Superior temporal gyrus (tissue), 1 donor: ENCODE data around the gene PERP.
"Not testable (repeated sequence)": the region's sequence is repeated elsewhere in the genome, so short reads cannot be mapped to it uniquely, and the experiment has no call there.

Experiments used
- DNase-seq: peaks from one replicate; pipeline ENCODE4 v3.0.0-alpha.2; 2016; ENCODE audit errors: extremely low spot score

PERP gene

DNA sequence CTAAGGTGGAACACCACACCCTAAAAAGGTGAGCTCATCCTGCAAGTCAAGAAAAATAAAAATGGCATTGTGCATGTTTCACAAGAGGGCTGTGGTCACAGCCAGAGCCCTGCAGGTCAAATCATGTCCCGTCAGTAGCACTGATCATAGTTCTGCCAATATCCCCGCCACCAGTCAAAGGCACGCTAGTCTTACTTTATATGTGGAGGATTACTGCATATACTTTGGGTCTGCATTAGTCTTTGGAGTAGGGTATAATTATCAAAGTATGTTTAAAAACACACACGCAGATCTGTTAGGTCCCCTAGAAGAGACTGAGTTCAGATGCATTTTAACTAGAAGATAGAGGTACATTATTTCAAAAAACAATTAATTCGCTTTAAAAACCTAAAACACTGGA lies 1.8 kb downstream of the PERP start:
- no peak for DNase-seq

DNA sequence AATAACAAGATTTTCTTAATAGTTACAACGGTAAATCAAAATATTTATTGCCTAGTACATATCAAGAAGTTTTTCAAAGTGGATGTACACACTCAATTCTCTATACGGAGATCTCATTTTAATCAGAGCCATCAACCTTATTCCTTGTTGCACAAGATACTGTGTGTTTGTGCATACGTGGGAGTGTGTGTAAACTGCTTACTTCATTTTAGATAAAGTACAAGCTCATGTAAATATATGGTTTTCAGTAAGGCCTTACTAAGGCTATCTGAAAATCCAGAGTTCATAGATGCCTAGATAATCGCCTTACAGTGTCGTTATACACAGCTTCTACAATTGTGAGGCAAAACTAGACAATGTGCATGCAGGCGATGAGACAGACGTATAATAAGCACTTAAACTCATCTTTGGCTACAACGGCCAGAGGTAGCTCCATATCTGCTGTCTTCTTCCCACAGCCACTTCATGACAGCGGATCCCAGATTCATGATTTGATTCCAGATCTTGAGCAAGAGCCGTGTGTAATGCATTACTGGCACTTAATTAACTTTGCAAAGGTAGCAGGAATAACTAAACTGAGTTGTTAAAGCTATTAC lies 2.5 kb downstream of the PERP start:
- no peak for DNase-seq

DNA sequence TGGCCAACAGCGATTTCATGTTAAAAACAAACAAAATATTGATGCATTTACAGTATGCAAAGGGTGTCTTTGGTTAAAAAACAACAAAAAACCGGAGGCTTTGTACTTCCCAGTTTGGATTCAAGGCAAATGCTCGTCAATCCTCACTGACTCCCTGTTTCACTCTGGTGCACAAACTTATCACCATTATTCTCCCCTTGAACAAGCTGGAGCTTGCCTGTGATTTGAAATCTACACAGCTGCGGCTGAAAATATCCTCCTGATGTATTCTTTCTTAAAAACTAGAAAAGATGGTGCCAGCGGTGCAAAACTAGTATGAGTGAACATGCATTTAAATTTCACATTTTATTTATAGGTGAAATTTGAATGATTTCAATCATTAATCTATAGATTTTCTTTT lies 3.3 kb downstream of the PERP start:
- DNase-seq: no peak

DNA sequence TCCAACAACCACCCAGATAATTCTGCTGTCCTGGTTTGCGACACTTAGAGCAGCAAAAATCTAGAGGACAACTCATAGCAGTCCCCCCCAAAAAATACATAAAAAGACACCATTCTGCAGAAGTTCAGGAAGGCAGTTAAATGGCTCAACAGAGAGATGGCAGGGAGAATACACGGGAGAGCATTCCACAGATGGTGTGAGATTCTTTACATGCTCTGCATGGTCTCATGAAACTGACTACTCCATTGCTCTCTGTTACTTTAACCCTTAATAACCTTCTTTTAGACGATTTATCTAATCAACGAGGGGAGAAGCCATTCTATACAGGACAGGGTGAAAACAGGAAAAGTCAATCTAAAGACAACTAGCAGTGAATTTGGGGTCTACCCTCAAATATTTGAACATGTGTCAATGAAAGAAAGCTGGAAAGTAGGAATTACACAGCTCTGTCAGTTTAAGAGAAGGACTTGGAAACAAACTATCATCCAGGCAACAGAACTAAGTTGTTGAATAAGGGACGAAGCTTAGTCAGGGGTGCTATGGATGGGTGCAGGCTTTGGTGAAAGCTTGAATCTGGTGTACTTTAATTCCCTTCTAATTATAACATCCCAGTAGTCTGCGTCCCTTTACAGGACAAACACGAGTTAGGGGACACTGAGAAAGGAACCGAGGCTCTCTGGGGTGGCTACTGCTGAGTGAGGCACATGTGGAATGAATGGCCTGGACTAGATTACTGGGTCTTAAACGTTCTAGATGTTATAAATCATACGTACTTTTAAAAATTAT lies 5.1 kb downstream of the PERP start:
- DNase-seq: no peak

DNA sequence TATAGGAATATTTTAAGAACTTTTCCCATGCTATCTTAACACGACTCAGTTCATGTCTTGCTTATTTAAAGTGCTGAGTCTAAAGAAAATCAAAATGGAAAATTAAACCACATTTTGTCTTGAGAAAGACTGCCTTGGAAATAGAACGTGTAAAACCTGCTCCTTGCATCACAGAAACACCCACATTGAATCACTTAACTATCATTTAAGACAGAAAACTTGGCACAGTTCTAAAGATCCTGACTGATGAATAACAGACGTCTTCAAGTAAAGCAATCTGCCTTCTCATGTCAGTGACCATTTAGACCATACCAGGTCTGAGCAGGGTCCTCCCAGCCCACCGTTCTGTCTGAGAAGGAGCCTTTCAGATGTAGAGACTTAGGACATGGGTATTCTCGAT lies 7.4 kb downstream of the PERP start:
- no peak for DNase-seq

DNA sequence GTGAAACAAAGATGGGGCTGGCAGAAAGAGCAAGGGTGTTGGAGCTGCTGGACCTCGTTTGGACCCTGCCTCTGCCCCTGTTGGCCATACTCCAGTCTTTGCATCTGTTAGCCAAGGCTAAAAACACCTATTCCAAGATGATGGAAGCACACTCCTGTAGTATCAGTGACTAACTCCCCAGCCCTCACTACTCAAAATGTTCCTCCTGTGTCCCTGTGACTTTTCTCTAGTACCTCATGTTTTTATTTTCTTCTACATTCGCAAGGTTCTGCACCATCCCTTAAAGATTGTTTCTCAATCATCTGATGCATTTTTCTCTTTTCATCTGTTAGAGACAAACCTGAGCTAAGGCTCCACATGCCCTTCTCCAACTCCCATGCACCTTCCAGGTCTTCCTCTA lies 8.9 kb downstream of the PERP start:
- no peak for DNase-seq

DNA sequence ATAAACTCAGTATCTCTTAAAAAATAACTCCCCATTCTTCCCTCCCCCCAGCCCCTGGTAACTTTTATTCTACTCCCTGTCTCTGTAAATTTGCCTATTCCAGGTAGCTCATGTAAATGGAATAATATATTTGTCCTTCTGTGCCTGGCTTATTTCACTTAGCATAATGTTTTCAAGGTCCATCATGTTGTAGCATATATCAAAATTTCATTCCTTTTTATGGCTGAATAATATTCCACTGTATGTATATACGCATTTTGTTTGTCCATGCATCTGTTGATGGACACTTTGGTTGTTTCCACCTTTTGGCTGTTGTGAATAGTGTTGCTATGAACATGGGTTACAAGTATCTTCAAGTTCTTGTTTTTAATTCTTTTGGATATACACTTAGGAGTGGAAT lies 13.0 kb downstream of the PERP start:
- no peak for DNase-seq

DNA sequence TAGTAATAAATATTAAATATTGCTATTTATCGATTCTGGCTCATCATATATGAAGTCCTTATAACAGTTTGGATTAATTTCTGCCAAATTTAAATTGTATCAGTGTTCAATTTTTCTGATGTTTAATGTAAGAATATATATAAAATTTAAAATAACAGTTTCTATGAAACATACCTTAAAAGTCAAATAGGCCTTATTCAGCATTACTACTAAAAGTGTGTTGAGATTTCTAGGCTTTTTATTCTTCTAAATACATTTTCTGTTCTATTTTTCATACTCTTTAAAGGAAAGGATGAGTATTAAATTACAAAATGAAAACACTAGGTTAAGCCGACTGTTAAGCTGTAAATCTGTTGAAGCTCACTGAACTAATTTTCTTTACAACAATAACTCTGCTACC lies 13.6 kb downstream of the PERP start:
- no peak for DNase-seq

DNA sequence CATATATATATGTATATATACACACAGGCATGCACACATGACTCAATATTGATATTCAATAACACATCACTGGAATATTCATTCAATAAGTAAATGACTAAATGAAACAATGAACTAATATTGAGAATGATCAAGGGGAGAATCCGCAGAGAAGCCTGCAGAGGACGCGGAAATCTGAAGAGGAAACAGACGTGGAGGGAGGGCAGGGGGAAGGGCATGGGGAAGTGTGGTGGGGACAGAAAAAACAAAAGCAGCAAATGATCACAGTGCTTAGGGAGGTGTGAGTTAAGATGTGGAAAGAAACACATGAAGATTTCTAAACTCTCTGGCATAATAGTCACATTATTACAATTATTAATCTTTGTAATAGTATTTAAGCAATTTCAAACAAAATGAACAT lies 14.5 kb downstream of the PERP start:
- no peak for DNase-seq

DNA sequence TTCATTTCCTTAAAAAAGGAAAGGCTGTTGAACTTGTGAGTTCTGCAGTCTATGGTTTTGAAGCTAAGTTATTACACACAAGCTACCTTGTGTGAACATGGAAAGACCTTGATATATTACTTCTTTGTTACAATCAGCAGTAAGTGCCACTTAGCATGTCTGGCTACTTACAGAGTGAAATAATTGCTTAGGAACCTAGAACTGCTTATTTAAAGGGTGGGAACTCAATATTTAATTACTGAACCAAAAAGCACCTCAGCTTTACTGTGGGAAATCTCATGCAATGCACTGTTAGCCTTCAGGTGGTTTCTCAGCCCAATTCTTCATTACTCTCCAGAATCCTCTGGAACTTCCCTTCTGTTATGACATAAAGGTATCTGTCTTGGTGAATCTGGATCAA lies 17.9 kb downstream of the PERP start:
- no peak for DNase-seq

DNA sequence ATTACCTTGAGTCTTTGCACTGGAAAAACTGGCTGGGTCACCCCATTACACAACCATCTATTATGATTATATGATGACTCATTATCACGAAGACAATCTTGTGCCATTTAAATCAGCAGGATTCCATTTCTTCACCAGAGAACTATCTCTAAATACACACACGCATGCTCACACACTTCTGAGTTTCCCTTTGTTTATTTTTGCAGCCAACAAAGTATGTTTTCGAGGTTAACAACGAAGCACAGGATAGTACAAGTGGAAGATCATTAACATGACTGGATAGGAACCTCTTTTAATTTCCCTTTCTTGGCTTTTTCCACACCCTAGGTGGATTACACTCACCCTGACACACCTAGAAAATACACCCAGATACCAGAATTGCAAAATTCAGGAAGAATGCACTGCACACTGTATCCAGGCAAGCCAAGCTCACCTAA lies 18.9 kb downstream of the PERP start:
- no peak for DNase-seq

DNA sequence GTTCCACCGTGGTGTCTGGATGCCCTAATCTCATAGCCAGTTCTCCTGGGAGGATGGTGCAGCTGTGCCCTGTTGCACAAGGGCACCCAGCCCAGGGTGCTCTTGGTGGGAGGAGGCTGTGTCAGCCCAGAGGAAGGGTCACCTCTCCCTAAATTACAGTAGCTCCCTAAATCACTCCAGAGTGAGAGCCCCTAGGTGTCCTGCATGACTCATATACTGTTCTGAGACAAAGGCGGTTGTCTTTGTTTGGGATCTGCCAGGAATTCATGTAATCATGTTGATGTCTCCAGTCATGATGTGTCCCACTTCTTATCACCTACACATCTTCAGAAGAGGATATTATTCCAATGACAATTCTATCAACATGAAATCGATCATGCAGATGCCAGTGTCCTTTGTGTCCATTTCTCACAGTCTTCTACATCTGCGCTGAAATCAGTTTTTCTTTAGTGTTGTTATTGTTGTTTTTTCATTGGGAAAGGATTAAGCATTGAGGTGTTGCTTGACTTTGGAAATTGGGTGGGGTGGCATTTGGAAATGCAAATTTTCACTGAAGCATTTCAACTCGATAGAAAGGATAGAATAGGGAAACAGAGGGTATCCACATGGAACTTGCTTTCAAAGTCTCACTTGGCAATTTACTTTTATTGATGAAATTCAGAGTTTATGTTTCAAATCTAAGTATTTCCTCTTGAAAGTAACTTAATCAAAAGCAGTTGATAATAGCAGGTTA lies 19.5 kb downstream of the PERP start:
- no peak for DNase-seq

DNA sequence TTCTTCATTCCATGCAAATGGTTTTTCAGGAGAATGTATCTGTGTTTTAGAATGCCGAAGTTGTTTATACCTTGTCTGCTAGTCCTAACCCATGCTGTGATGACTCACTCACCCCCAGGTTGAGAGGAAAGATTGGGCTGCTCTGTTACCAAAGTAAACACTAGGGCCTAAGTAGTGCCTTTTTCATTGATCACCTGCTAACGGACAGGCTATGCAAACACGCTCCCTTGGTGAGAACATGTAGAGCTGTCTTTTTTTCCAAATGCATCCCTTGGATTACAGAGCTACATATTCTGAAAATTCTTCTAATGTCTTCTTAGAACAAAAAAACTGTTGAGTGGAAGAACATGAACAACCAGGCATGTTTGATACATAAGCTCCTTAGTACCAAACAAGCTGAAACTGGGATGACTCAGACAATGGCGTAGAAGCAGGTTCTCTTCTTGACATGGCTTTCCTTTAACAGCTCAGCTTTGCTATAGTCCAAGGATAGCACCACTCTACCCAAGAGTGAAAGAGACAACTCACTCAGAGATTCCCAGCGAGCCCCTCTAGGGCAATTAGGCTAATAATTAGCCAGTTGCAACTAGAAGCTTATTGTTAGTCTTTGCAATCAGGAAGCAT lies 20.5 kb downstream of the PERP start:
- DNase-seq: no peak

DNA sequence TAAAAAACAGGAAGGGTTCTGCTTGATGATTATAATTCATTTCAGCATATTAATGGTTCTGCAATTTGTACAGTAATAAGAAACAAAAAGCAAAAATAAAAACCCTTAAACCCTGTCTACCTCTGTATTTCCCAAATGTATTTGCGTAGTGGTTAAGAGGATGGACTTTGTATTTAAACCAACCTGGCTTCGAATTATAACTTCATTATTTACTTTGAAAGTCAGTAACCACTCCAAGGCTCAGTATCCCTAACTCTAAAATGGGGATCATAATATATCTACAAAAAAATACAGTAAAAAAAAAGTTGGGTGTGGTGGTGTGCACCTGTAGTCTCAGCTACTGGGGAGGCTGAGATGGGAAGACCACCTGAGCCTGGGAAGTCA lies 21.4 kb downstream of the PERP start:
- peak; percentile 2 for DNase-seq

DNA sequence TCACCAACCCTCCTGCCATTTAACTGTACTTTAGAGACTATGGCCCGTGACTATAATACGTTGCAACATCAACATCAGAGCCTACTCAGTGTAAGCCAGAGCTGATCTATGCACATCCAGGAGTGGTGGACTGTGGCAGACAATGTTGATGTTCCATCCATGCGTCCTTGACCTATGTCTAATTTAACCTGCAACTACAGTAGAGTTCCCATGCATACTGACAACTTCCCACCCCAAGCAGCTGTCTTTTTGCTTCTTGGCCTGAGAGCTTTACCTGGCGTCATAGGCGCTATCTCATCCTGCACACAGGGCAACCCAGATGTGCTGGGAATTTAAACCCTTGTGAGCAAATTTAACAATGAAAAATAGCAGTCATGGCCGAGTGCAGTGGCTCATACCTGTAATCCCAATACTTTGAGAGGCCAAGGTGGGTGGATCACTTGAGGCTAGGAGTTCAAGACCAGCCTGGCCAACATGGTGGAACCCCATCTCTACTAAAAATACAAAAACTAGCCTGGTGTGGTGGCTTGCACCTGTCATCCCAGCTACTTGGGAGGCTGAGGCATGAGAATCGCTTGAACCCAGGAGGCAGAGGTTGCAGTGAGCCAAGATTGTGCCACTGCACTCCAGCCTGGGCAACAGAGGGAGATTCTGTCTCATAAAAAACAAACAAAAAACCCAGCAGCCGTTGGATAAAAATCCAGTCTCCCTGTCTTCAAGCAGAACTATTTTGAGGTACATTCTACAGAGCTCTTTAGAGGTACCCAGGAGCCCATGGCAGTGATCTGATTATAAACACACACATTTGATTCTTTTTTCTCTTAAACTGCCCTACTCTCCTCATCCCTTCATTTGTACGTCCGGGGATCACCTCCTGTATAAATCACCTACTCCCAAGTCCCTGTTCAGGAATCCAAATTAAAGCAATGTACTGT lies 22.0 kb downstream of the PERP start:
- DNase-seq: peak; percentile 1

DNA sequence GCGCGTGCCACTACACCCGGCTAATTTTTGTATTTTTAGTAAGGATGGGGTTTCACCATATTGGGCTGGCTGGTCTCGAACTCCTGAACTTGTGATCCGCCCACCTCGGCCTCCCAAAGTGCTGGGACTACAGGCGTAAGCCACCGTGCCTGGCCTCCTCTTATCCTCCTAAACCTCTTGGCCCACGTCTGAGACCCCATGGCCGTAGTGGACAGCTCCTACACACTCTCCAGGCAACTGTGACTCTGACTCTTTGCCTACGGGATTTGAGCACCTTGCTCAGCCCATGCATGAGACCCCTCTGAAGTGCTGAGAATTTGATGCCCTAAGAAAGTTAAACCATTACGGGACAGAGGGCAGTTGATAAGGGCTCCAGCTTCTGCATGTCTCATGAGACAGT lies 25.0 kb downstream of the PERP start:
- DNase-seq: no peak

DNA sequence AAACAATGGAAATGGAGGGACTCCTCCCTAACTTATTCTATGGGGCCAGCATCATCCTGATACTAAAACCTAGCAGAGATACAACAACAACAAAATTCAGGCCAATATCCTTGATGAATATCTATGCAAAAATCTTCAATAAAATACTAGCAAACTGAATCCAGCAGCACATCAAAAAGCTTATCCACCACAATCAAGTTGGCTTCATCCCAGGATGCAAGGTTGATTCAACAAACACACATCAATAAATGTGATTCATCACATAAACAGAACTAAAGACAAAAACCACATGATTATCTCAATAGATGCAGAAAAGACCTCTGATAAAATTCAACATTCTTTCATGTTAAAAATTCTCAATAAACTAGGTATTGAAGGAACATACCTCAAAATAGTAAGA lies 27.7 kb downstream of the PERP start:
- DNase-seq: not testable (repeated sequence)

DNA sequence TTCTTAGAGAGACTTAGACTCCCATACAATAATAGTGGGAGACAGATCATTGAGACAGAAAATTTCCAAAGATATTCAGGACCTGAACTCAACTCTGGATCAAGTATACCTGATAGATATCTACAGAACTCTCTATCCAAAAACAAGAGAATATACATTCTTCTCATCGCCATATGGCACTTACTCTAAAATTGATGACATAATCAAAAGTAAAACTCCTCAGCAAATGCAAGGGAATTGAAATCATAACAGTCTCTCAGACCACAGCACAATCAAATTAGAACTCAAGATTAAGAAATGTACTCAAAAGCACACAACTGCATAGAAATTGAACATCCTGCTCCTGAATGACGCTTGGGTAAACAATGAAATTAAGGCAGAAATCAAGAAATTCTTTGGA lies 28.7 kb downstream of the PERP start:
- DNase-seq: no peak

DNA sequence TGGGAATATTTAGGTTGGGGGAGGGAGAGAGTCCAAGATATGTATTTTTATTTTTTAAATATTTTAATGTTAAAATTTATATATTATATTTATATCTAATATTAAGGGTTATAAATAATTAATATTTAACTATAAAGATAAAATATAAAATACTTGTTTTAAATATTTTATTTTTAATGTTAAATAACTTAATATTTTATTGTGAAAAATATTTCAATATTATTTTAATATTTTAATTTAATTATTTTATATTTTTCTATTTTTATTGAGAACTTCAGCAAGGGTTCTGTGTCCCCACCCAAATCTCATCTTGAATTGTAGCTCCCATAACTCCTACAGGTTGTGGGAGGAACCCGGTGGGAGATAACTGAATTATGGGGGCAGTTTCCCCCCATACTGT lies 34.0 kb downstream of the PERP start:
- DNase-seq: no peak

DNA sequence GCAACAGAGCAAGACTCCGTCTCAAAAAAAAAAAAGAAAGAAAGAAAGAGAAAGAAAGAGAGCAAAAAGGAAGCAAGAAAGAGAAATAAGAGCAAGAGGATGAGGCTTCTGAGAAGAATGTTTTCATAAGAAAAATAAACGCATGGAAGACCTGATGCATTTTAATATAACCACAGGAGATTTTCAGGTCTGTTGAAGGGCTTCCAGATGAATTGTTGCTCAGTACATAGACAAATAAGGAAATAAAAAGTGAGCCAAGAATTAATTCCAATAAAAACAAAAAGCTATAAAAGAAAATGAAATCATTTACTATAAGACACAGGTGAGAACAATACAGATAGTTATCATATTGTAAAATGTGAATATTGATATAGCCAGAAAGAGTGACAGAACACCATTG lies 43.5 kb downstream of the PERP start:
- DNase-seq: peak; percentile 1

DNA sequence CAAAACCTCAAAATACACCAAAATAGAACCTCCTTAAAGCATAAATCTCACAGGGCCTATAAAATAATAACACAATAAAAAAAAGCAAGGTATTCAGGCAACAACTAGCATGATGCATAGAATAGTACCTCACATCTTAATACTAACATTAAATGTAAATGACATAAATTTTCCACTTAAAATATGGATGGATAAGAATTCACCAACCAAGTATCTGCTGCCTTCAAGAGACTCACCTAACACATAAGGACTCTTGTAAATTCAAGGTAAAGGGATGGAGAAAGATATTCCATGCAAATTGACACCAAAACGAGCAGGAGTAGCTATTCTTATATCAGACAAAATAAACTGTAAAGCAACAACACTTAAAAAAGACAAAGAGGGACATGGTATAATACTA lies 52.2 kb downstream of the PERP start:
- DNase-seq: no peak

DNA sequence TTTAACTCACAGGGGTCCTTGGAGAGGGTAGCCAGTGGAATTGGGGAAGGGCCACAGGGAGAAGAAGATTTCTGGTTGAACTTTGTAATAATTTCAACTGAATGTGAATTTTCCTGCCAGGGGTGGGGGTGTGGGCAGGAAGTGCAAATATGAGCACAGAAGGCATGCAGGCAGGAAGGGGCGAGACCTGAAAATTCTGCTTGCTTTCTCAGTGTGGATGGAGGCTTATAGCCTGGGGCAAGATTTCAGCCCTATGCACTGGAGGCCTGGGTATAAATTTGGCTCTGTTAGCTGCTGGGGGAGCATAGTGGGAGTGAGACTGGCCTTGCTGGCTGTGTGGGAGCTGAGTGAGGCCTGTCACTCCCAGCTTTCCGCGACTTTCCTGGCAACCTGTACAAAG lies 54.4 kb downstream of the PERP start:
- no peak for DNase-seq
